Measurements from ENCODE around the gene CDKL2. TPM values are rescaled to one million over a fixed set of nuclear protein-coding genes. Genes with fewer than 3 reads are reported as not detected.

The CDKL2 gene
- total and polyA plus RNA-seq, 2 experiments from 2014 or later: 1.8 to 3.1 TPM

GRCh38 chr4:75552452-75552851, 77.9 kb downstream of the CDKL2 start:
- Mint-ChIP-seq H3K9me3 (no peaks in the 10 kb centered on the region), H3K4me1 (peaks cover 11% of the 10 kb centered on the region; the same call in 2 of the 3 replicates), H3K36me3 (ENCODE audit: low read depth) (no peaks in the 10 kb centered on the region), H3K4me3 (no peak overlapping the region), H3K27me3 (ENCODE audit: insufficient read depth, low read depth, poor library complexity) (peaks cover 2% of the 10 kb centered on the region), H3K27ac (no peak overlapping the region)
- Histone ChIP-seq H3K4me2 (no peak overlapping the region), H4K20me1 (replicated peaks; ENCODE audit: insufficient read depth) (no peaks in the 10 kb centered on the region), H3K27ac (ENCODE audit: low read depth) (no peak overlapping the region), H3K9me2 (ENCODE audit: insufficient read depth) (0 out of 2 replicates have a peak, but pooled peaks cover 7% of the 10 kb centered on the region), H2AFZ (no peak overlapping the region), H3K27me3 (ENCODE audit: insufficient read depth) (no peaks in the 10 kb centered on the region), H3K4me3 (no peak overlapping the region), H3K36me3 (ENCODE audit: insufficient read depth) (no peaks in the 10 kb centered on the region), H3K4me1 (ENCODE audit: insufficient read depth) (no peaks in the 10 kb centered on the region), H3K79me2 (replicated peaks; ENCODE audit: insufficient read depth) (no peaks in the 10 kb centered on the region), H3F3A (replicated peaks; ENCODE audit: low read depth) (no peaks in the 10 kb centered on the region)
- TF ChIP-seq STAT1 (IDR thresholded peaks at IDR 0.05; ENCODE audit: unreplicated experiment): no peak
- TF ChIP-seq CREB1 (CRISPR knock-in tag; IDR thresholded peaks at IDR 0.05; ENCODE audit: low read depth): no peak
- TF ChIP-seq EZH2 (IDR thresholded peaks at IDR 0.05; ENCODE audit: low read depth, unreplicated experiment): no peak
- no peak for TF ChIP-seq ZNF114 (CRISPR knock-in tag; IDR thresholded peaks at IDR 0.05)
- TF ChIP-seq ZNF331 (CRISPR knock-in tag; IDR thresholded peaks at IDR 0.05; ENCODE audit: low read depth): no peak
- no peak for TF ChIP-seq JUNB (IDR thresholded peaks at IDR 0.05; ENCODE audit: unreplicated experiment)
- TF ChIP-seq EZH2phosphoT487 (IDR thresholded peaks at IDR 0.05; ENCODE audit: unreplicated experiment): no peak
- TF ChIP-seq, protein P1, sequence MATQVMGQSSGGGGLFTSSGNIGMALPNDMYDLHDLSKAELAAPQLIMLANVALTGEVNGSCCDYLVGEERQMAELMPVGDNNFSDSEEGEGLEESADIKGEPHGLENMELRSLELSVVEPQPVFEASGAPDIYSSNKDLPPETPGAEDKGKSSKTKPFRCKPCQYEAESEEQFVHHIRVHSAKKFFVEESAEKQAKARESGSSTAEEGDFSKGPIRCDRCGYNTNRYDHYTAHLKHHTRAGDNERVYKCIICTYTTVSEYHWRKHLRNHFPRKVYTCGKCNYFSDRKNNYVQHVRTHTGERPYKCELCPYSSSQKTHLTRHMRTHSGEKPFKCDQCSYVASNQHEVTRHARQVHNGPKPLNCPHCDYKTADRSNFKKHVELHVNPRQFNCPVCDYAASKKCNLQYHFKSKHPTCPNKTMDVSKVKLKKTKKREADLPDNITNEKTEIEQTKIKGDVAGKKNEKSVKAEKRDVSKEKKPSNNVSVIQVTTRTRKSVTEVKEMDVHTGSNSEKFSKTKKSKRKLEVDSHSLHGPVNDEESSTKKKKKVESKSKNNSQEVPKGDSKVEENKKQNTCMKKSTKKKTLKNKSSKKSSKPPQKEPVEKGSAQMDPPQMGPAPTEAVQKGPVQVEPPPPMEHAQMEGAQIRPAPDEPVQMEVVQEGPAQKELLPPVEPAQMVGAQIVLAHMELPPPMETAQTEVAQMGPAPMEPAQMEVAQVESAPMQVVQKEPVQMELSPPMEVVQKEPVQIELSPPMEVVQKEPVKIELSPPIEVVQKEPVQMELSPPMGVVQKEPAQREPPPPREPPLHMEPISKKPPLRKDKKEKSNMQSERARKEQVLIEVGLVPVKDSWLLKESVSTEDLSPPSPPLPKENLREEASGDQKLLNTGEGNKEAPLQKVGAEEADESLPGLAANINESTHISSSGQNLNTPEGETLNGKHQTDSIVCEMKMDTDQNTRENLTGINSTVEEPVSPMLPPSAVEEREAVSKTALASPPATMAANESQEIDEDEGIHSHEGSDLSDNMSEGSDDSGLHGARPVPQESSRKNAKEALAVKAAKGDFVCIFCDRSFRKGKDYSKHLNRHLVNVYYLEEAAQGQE (IDR thresholded peaks at IDR 0.05; ENCODE audit: unreplicated experiment): no peak
- TF ChIP-seq, protein P2, sequence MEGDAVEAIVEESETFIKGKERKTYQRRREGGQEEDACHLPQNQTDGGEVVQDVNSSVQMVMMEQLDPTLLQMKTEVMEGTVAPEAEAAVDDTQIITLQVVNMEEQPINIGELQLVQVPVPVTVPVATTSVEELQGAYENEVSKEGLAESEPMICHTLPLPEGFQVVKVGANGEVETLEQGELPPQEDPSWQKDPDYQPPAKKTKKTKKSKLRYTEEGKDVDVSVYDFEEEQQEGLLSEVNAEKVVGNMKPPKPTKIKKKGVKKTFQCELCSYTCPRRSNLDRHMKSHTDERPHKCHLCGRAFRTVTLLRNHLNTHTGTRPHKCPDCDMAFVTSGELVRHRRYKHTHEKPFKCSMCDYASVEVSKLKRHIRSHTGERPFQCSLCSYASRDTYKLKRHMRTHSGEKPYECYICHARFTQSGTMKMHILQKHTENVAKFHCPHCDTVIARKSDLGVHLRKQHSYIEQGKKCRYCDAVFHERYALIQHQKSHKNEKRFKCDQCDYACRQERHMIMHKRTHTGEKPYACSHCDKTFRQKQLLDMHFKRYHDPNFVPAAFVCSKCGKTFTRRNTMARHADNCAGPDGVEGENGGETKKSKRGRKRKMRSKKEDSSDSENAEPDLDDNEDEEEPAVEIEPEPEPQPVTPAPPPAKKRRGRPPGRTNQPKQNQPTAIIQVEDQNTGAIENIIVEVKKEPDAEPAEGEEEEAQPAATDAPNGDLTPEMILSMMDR (conservative IDR thresholded peaks at IDR 0.05; ENCODE audit: low read depth in 2 of 2): no peak
- no peak for TF ChIP-seq POLR2AphosphoS5 (IDR thresholded peaks at IDR 0.05; ENCODE audit: low read depth)
- TF ChIP-seq, protein P3, sequence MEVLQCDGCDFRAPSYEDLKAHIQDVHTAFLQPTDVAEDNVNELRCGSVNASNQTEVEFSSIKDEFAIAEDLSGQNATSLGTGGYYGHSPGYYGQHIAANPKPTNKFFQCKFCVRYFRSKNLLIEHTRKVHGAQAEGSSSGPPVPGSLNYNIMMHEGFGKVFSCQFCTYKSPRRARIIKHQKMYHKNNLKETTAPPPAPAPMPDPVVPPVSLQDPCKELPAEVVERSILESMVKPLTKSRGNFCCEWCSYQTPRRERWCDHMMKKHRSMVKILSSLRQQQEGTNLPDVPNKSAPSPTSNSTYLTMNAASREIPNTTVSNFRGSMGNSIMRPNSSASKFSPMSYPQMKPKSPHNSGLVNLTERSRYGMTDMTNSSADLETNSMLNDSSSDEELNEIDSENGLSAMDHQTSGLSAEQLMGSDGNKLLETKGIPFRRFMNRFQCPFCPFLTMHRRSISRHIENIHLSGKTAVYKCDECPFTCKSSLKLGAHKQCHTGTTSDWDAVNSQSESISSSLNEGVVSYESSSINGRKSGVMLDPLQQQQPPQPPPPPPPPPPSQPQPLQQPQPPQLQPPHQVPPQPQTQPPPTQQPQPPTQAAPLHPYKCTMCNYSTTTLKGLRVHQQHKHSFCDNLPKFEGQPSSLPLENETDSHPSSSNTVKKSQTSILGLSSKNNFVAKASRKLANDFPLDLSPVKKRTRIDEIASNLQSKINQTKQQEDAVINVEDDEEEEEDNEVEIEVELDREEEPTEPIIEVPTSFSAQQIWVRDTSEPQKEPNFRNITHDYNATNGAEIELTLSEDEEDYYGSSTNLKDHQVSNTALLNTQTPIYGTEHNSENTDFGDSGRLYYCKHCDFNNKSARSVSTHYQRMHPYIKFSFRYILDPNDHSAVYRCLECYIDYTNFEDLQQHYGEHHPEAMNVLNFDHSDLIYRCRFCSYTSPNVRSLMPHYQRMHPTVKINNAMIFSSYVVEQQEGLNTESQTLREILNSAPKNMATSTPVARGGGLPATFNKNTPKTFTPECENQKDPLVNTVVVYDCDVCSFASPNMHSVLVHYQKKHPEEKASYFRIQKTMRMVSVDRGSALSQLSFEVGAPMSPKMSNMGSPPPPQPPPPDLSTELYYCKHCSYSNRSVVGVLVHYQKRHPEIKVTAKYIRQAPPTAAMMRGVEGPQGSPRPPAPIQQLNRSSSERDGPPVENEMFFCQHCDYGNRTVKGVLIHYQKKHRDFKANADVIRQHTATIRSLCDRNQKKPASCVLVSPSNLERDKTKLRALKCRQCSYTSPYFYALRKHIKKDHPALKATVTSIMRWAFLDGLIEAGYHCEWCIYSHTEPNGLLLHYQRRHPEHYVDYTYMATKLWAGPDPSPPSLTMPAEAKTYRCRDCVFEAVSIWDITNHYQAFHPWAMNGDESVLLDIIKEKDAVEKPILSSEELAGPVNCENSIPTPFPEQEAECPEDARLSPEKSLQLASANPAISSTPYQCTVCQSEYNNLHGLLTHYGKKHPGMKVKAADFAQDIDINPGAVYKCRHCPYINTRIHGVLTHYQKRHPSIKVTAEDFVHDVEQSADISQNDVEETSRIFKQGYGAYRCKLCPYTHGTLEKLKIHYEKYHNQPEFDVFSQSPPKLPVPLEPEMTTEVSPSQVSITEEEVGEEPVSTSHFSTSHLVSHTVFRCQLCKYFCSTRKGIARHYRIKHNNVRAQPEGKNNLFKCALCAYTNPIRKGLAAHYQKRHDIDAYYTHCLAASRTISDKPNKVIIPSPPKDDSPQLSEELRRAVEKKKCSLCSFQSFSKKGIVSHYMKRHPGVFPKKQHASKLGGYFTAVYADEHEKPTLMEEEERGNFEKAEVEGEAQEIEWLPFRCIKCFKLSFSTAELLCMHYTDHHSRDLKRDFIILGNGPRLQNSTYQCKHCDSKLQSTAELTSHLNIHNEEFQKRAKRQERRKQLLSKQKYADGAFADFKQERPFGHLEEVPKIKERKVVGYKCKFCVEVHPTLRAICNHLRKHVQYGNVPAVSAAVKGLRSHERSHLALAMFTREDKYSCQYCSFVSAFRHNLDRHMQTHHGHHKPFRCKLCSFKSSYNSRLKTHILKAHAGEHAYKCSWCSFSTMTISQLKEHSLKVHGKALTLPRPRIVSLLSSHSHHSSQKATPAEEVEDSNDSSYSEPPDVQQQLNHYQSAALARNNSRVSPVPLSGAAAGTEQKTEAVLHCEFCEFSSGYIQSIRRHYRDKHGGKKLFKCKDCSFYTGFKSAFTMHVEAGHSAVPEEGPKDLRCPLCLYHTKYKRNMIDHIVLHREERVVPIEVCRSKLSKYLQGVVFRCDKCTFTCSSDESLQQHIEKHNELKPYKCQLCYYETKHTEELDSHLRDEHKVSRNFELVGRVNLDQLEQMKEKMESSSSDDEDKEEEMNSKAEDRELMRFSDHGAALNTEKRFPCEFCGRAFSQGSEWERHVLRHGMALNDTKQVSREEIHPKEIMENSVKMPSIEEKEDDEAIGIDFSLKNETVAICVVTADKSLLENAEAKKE (CRISPR knock-in tag; IDR thresholded peaks at IDR 0.05): no peak
- TF ChIP-seq NANOG (IDR thresholded peaks at IDR 0.05; ENCODE audit: borderline replicate concordance): no peak
- TF ChIP-seq ETS1 (IDR thresholded peaks at IDR 0.05): no peak
- no peak for ATAC-seq
- DNase-seq (ENCODE audit: low spot score): no peak
